Adipocyte (in vitro differentiated cells): ENCODE data around the gene ARFGEF3.
"Not testable (repeated sequence)": the region's sequence is repeated elsewhere in the genome, so short reads cannot be mapped to it uniquely, and the experiment has no call there.

Source experiments
- DNase-seq: peaks from one replicate; pipeline ENCODE4 v3.0.0-alpha.2; 2015; ENCODE audit warnings: low read depth
- H3K27me3 ChIP-seq: replicated peaks from 2 replicates; pipeline ENCODE4 v1.7.0; 2013; ENCODE audit warnings: mild to moderate bottlenecking, low read length, moderate library complexity; ENCODE audit not compliant: control insufficient read depth, insufficient read depth
- H3K36me3 ChIP-seq: 2 replicates; pipeline ENCODE4 v1.7.0; 2013; ENCODE audit warnings: low read length, mild to moderate bottlenecking, moderate library complexity; ENCODE audit not compliant: control insufficient read depth, insufficient read depth, severe bottlenecking
- H3K4me1 ChIP-seq: 2 replicates; pipeline ENCODE4 v1.7.0; 2013; ENCODE audit warnings: mild to moderate bottlenecking, low read length, moderate library complexity; ENCODE audit not compliant: control insufficient read depth, insufficient read depth
- H3K4me3 ChIP-seq: 2 replicates; pipeline ENCODE4 v1.7.0; 2013; ENCODE audit warnings: mild to moderate bottlenecking, low read length, moderate library complexity
- H3K9ac ChIP-seq: 2 replicates; pipeline ENCODE4 v1.7.0; 2013; ENCODE audit warnings: mild to moderate bottlenecking, low read length, moderate library complexity
- H3K9me3 ChIP-seq: 2 replicates; pipeline ENCODE4 v1.7.0; 2013; ENCODE audit warnings: mild to moderate bottlenecking, low read length, moderate library complexity; ENCODE audit not compliant: control insufficient read depth

ARFGEF3 gene

DNA sequence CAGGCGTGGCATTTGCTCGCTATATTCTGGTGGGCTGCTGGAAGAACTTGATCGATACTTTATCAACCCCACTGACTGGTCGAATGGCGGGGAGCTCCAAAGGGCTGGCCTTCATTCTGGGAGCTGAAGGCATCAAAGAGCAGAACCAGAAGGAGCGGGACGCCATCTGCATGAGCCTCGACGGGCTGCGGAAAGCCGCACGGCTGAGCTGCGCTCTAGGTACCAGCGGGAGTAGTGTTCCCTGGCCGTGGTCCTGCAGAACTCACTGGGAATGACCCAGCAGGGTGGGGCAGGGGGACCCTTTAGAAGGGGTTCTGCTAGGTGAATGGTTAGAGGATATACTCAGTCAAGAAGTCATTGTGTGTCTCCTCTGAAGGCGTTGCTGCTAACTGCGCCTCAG lies 125.0 kb downstream of the ARFGEF3 start:
- Histone ChIP-seq H3K9me3 (no peaks in the 10 kb centered on the region), H3K27me3 (no peaks in the 10 kb centered on the region), H3K4me3 (no peak overlapping the region), H3K4me1 (no peaks in the 10 kb centered on the region), H3K36me3 (no peaks in the 10 kb centered on the region), H3K9ac (no peak overlapping the region)
- DNase-seq: no peak

DNA sequence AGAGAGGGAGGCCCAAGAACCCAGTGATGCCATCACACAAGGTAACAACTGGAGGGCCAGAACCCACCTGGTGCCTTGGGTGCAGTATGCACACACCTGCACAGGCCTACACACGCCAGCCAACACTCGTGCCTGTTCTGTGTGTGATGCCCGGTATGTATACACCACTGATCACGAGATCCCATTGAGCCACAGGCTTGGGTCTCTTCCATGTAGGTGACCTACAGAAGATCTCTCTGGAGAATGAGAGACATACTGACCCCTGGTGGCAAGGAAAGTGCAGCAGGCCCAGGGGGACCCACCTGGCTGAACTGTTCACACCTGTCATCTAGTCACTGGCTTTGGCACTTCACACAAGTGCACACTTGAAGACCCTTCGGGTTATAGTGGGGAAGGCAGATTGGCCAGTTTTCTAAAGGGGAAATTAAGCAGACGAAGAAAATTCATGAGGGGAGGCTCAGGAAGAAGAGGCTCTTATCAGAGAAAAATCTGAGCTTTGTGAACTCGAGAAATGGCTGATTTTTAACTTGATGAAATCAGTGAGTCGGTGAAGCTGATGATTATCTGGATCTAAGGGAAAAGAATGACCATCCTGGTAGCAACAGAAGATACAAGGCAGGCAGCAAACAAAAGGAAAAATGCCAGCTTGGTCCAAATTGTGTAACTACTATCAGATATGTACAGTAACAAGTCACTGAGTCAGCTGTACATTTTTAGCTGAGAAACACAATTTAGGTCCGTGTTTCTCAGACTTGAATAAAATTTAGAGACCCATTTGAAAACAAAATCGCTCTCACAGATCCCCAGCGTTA lies 125.6 kb downstream of the ARFGEF3 start:
- no peak overlapping the region for H3K4me3 ChIP-seq
- no peaks in the 10 kb centered on the region for H3K4me1 ChIP-seq
- H3K36me3 ChIP-seq: no peaks in the 10 kb centered on the region
- no peak overlapping the region for H3K9ac ChIP-seq
- no peaks in the 10 kb centered on the region for H3K9me3 ChIP-seq
- H3K27me3 ChIP-seq: no peaks in the 10 kb centered on the region
- DNase-seq: peak; percentile 39

DNA sequence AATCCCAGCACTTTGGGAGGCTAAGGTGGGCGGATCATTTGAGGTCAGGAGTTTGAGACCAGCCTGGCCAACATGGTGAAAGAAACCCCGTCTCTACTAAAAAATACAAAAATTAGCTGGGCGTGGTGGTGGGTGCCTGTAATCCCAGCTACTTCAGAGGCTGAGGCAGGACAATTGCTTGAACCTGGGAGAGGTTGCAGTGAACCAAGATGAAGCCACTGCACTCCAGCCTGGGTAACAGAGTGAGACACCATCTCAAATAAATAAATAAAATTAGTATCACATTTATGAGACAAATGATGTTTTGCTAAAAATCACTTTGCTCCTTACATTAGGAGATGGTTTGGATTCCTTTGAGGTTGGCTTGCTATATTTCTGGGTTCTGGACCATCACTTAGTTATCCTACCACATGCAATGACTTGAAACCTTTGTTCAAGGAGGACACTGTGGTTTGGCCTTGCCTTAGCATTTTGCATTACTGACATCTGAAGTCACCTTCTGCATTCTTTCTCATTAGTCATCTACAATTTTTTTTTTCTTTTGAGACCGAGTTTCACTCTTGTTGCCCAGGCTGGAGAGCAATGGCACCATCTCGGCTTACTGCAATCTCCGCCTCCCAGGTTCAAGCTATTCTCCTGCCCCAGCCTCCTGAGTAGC lies 126.8 kb downstream of the ARFGEF3 start:
- H3K27me3 ChIP-seq, H3K36me3 ChIP-seq, H3K4me3 ChIP-seq, H3K4me1 ChIP-seq, H3K9me3 ChIP-seq, H3K9ac ChIP-seq: not testable (repeated sequence)
- peak; percentile 73 for DNase-seq

DNA sequence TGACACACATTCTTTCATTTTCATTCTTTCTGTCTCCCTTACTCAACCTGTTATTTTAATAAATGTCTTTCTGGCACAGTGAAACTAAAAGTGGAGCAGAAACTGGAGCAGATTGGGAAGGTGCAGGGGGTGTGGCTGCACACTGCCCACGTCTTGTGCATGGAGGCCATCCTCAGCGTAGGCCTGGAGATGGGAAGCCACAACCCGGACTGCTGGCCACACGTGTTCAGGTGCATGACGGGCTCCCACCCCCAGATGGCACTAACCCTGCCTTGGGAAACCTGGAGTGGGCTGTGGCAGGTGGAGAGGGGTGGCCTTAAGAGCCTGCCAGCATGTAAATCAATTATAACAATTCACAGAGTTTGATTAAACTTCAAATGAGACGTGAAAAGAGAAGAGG lies 128.0 kb downstream of the ARFGEF3 start:
- H3K9me3 ChIP-seq: no peaks in the 10 kb centered on the region
- H3K27me3 ChIP-seq: no peaks in the 10 kb centered on the region
- H3K4me3 ChIP-seq: no peak overlapping the region
- DNase-seq: no peak
- H3K4me1 ChIP-seq: no peaks in the 10 kb centered on the region
- no peak overlapping the region for H3K9ac ChIP-seq
- no peaks in the 10 kb centered on the region for H3K36me3 ChIP-seq

DNA sequence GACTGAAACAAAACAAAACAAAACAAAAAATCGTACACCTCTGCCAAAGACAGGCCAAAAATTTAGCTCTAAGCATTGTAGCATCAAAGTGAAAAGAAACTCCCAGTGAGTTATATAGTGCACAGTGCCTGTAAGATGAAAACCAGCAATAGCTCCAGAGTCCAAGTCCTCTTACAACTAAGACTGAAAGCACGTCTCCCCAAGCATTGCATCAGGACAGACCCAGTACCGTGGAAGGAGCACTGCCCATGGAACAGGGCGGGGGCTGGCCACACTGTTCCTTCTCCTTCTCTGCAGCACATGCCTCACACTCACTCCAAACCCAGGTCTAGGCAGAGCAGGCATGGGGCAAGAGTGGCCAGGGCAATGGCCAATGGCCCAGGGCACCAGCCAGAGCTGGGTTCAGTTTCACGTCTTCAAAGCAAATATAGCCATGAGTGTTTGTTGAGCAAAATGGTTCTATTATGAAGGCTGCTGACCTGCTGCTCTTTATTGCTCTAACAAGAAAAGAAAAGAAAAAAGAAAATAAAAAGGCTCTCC lies 128.8 kb downstream of the ARFGEF3 start:
- Histone ChIP-seq H3K27me3 (no peaks in the 10 kb centered on the region), H3K9me3 (no peaks in the 10 kb centered on the region), H3K36me3 (no peaks in the 10 kb centered on the region), H3K4me1 (no peaks in the 10 kb centered on the region), H3K4me3 (no peak overlapping the region), H3K9ac (no peak overlapping the region)
- DNase-seq: no peak

DNA sequence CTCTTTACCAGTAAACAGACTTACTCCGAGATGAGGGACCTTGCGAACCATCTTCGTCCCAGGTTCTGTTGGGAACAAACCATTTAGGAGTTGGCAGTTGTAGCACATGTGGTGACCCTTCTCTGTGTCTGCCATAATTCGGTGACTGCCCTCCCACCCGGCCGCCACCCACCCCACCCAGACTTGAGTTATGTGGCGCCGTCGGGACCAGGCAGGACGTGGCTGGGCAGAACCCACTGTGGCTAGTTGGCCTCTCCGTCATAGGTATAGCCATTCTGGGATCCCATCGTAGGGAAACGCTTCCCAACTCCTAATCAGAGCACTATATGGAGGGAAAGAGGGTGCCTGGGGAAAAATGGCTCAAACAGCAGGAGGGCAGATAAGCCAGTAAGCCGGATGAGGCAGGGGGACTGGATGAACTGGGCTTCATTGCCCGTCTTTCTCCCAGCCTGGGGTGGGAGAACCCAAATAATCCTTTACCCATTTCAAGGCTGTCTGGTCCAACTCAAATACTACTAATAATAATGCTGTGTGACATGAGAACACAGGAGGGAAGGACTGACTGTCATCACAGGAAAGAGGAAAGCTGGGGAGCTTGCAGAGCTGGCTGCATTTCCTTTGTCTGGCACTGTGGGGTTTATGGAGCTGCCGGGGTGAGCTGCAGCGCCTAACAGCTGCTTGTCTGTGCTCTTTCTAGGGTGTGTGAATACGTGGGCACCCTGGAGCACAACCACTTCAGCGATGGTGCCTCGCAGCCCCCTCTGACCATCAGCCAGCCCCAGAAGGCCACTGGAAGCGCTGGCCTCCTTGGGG lies 129.5 kb downstream of the ARFGEF3 start:
- DNase-seq: no peak

DNA sequence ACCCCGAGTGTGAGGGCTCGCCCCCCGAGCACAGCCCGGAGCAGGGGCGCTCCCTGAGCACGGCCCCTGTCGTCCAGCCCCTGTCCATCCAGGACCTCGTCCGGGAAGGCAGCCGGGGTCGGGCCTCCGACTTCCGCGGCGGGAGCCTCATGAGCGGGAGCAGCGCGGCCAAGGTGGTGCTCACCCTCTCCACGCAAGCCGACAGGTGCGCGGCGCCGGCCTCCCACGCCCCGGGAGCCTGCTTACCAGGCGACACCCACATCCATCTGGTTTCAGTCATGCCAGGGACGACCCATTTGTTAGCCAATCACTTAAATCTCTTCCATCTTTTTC lies 130.1 kb downstream of the ARFGEF3 start:
- Histone ChIP-seq H3K27me3 (no peaks in the 10 kb centered on the region), H3K36me3 (no peaks in the 10 kb centered on the region), H3K4me3 (no peak overlapping the region), H3K9ac (no peak overlapping the region), H3K9me3 (no peaks in the 10 kb centered on the region), H3K4me1 (no peaks in the 10 kb centered on the region)
- no peak for DNase-seq

More for the DNA sequence above, 129.5 kb downstream of the ARFGEF3 start:
- H3K4me3 ChIP-seq: no peak overlapping the region
- no peaks in the 10 kb centered on the region for H3K27me3 ChIP-seq
- H3K36me3 ChIP-seq: no peaks in the 10 kb centered on the region
- H3K9me3 ChIP-seq: no peaks in the 10 kb centered on the region
- no peak overlapping the region for H3K9ac ChIP-seq
- H3K4me1 ChIP-seq: no peaks in the 10 kb centered on the region

DNA sequence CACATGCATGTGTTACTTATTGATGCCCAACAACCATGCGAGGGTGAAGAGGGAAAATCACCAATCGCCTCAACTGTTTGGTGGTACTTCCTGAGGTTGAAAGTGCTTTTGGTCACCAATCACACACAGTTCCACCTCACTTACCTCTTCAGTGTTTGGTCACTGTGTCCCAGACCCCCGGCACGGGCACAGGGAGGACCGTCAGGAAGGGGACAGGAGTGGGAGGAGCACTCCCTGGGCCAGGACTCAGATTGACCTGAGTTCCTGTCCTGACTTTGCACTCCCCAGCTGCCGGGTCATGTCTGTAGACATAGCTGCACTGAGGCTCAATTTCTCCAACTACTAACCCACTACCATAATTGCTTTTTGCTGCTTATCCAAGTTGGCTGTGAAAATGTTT lies 130.7 kb downstream of the ARFGEF3 start:
- no peaks in the 10 kb centered on the region for H3K36me3 ChIP-seq
- no peaks in the 10 kb centered on the region for H3K27me3 ChIP-seq
- DNase-seq: no peak
- no peak overlapping the region for H3K4me3 ChIP-seq
- H3K9me3 ChIP-seq: no peaks in the 10 kb centered on the region
- H3K4me1 ChIP-seq: no peaks in the 10 kb centered on the region
- no peak overlapping the region for H3K9ac ChIP-seq

DNA sequence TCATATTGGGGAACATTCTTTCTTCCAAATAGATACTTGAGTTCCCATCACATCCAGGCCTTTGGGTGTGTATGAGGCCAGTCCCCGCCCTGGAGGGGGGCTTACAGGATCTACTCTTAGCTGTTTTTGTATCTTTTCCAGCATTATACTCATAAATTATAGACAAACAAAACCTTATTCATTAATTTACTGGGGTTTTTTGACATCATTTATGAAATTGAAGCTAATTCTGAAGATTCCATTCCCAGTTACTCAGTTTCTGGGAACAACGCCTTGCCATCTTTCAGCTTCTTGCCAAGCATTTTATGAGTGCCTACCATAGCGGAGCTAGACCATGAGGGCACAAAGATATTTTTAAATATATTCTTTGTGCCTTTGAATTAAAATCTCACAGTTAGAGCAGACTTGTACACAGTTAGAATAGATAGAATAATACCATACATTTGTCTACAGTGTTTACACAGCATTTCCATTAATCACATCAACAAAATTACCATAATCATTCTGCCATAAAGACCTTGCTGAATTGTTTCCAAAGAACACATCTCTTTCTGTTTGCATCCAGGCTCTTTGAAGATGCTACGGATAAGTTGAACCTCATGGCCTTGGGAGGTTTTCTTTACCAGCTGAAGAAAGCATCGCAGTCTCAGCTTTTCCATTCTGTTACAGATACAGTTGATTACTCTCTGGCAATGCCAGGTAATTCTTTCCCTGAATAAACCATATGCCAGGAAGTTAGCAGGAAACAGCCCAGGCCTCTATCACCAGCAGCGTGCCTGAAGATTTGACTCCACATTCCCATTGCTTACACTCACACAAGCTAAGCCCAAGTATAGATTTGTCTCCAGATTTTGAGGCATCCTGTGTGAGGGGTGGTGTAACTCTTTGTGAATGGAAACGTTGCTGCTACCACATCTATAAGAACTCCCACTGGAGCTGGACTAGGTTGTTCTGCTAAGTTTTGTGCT lies 132.0 kb downstream of the ARFGEF3 start:
- peak; percentile 13 for DNase-seq
- Histone ChIP-seq H3K36me3 (no peaks in the 10 kb centered on the region), H3K9me3 (no peaks in the 10 kb centered on the region), H3K27me3 (no peaks in the 10 kb centered on the region), H3K9ac (no peak overlapping the region), H3K4me3 (no peak overlapping the region), H3K4me1 (peaks cover 9% of the 10 kb centered on the region)

DNA sequence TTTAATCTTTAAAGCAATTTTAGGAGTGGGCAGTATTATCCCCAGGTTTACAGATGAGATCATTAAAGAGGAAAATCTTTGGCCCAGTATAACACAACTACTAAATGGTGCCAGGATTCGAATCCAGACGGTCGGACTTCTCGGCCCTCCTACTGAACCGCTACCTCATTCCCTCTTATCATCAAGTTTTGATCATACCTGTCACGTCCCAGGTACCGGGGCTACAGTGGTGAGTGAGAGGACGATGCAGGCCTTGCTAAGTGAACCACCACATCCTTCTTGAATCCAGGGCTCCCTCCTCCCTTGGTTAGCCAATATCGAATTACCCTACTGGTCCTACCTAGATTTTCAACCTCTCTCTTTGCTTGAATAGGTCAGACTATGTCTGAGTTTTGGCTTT lies 134.6 kb downstream of the ARFGEF3 start:
- no peak for DNase-seq
- no peaks in the 10 kb centered on the region for H3K27me3 ChIP-seq
- H3K9ac ChIP-seq: no peak overlapping the region
- H3K4me3 ChIP-seq: no peak overlapping the region
- H3K4me1 ChIP-seq: peaks cover 9% of the 10 kb centered on the region
- H3K9me3 ChIP-seq: no peaks in the 10 kb centered on the region
- no peaks in the 10 kb centered on the region for H3K36me3 ChIP-seq
